Uterus (tissue), 4 donors: Measurements from ENCODE around the gene MARVELD3. TPM values are rescaled to one million over a fixed set of nuclear protein-coding genes. Genes with fewer than 3 reads are reported as not detected.
"Not testable (repeated sequence)": the region's sequence is repeated elsewhere in the genome, so short reads cannot be mapped to it uniquely, and the experiment has no call there.

Experiments
- DNase-seq, 2 donors: peaks; one replicate each; pipeline ENCODE4 v3.0.0-alpha.2; 2019 to 2020
- H3K27ac ChIP-seq, 2 donors: fragments of 200-600 bp; sonication (generic); 1 replicate in 1 of 2; 2 replicates in 1 of 2; pipeline ENCODE4 v1.5.1; 2016 to 2018
- H3K27me3 ChIP-seq, 2 donors: fragments of 200-600 bp; sonication (generic); one replicate each; pipeline ENCODE4 v1.5.1; 2018 to 2019; ENCODE audit warnings: control low read depth in 1 of 2
- H3K36me3 ChIP-seq, 2 donors: fragments of 200-600 bp; sonication (generic); one replicate each; pipeline ENCODE4 v1.5.1; 2019; ENCODE audit warnings: control low read depth in 1 of 2
- H3K4me1 ChIP-seq, 2 donors: fragments of 200-600 bp; sonication (generic); one replicate each; pipeline ENCODE4 v1.5.1; 2018 to 2019; ENCODE audit warnings: control low read depth in 1 of 2
- H3K4me3 ChIP-seq, 2 donors: fragments of 200-600 bp; sonication (generic); 1 replicate in 1 of 2; 2 replicates in 1 of 2; pipeline ENCODE4 v1.5.1; 2018 to 2019; ENCODE audit warnings: mild to moderate bottlenecking in 1 of 2
- H3K9me3 ChIP-seq, 2 donors: fragments of 200-600 bp; sonication (generic); one replicate each; pipeline ENCODE4 v1.5.1; 2019; ENCODE audit warnings: control low read depth in 1 of 2
- POLR2A ChIP-seq, 2 donors: fragments of 450-650 bp; IDR thresholded peaks; one replicate each; pipeline ENCODE4 v1.6.1; 2016; ENCODE audit warnings: antibody characterized with exemption in 2 of 2, mild to moderate bottlenecking in 1 of 2, moderate library complexity in 1 of 2
- intact Hi-C: fragments of 100-400 bp; cut with DNase I; formaldehyde crosslinking; loops from one replicate; pipeline ENCODE4 v1.15.1; 2023; ENCODE audit warnings: low total_unique reads
- total RNA-seq, 4 donors: library from RNA; depleted of rRNA in 3 of 4; stranded (reverse); fragments of >200 nt in 3 of 4; gene quantifications; one replicate each; pipeline versions ENCODE4 v1.1.0 to v1.2.4, GENCODE V29; 2014 to 2023
- TF ChIP-seq, protein P1 (sequence below), 4 experiments: fragments of 200-600 bp in 2 of 4; fragments of 450-650 bp in 2 of 4; sonication (generic) in 2 of 4; IDR thresholded peaks; one replicate each; pipeline ENCODE4 v1.5.1; 2016 to 2019; ENCODE audit warnings: antibody characterized with exemption in 4 of 4, mild to moderate bottlenecking in 2 of 4, moderate library complexity in 1 of 4
- donor health status: DM: yes; HTN: yes; CAD: no.

MARVELD3 gene
- total RNA-seq, 4 donors from 2014 or later = 0.21 to 5.7 (median 1.8) TPM; not detected in 1

DNA sequence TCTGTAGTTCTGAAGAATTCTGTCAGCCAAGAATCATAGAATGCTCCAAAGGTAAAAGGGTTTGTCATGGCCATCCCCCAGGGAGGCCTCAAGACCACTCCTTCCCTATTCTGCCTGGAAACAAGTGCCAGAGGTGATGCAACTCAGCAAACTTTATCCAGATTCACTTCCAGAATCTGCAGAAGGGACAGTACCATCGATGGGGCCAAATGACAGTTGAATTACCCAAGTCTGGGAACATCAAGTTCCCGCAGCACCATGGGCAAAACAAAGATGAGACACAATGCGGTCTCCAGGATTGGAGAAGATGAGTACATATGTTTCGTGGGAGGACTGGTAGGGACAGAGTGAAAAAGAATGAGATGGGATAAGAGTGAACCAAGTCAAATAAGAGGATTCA, 35.4 kb upstream of the MARVELD3 start:
- H3K27me3 ChIP-seq = no peaks in the 10 kb centered on the region
- no peaks in the 10 kb centered on the region for H3K36me3 ChIP-seq
- no peak overlapping the region for H3K4me3 ChIP-seq
- H3K27ac ChIP-seq = no peak overlapping the region
- intact Hi-C loops = no loop called here
- no peaks in the 10 kb centered on the region for H3K9me3 ChIP-seq
- no peaks in the 10 kb centered on the region for H3K4me1 ChIP-seq
- no peak for DNase-seq
- TF ChIP-seq, protein P1, sequence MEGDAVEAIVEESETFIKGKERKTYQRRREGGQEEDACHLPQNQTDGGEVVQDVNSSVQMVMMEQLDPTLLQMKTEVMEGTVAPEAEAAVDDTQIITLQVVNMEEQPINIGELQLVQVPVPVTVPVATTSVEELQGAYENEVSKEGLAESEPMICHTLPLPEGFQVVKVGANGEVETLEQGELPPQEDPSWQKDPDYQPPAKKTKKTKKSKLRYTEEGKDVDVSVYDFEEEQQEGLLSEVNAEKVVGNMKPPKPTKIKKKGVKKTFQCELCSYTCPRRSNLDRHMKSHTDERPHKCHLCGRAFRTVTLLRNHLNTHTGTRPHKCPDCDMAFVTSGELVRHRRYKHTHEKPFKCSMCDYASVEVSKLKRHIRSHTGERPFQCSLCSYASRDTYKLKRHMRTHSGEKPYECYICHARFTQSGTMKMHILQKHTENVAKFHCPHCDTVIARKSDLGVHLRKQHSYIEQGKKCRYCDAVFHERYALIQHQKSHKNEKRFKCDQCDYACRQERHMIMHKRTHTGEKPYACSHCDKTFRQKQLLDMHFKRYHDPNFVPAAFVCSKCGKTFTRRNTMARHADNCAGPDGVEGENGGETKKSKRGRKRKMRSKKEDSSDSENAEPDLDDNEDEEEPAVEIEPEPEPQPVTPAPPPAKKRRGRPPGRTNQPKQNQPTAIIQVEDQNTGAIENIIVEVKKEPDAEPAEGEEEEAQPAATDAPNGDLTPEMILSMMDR (IDR thresholded peaks at IDR 0.05) = no peak
- no peak for TF ChIP-seq POLR2A (IDR thresholded peaks at IDR 0.05)

DNA sequence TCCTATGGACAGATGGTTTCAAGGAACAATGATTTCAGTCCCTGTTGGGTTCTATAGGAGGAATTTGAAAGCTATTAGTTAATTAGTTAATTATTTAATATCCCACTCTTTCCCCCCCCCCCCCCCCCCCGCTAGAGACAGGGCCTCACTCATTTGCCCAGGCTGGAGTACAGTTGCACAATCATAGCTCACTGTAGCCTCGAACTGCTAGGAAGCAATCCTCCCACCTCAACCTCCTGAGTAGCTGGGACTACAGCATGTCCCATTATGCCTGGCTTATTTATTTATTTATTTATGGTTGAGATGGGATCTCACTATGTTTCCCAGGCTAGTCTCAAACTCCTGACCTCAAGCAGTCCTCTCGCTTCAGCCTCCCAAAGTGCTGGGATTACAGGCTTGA, 34.1 kb upstream of the MARVELD3 start:
- no peak for DNase-seq
- Histone ChIP-seq H3K9me3 (no peaks in the 10 kb centered on the region), H3K27ac (no peak overlapping the region), H3K27me3 (no peaks in the 10 kb centered on the region), H3K4me3 (no peak overlapping the region), H3K36me3 (no peaks in the 10 kb centered on the region), H3K4me1 (no peaks in the 10 kb centered on the region)
- intact Hi-C loops = no loop called here
- TF ChIP-seq, protein P1 (IDR thresholded peaks at IDR 0.05) = no peak
- no peak for TF ChIP-seq POLR2A (IDR thresholded peaks at IDR 0.05)

DNA sequence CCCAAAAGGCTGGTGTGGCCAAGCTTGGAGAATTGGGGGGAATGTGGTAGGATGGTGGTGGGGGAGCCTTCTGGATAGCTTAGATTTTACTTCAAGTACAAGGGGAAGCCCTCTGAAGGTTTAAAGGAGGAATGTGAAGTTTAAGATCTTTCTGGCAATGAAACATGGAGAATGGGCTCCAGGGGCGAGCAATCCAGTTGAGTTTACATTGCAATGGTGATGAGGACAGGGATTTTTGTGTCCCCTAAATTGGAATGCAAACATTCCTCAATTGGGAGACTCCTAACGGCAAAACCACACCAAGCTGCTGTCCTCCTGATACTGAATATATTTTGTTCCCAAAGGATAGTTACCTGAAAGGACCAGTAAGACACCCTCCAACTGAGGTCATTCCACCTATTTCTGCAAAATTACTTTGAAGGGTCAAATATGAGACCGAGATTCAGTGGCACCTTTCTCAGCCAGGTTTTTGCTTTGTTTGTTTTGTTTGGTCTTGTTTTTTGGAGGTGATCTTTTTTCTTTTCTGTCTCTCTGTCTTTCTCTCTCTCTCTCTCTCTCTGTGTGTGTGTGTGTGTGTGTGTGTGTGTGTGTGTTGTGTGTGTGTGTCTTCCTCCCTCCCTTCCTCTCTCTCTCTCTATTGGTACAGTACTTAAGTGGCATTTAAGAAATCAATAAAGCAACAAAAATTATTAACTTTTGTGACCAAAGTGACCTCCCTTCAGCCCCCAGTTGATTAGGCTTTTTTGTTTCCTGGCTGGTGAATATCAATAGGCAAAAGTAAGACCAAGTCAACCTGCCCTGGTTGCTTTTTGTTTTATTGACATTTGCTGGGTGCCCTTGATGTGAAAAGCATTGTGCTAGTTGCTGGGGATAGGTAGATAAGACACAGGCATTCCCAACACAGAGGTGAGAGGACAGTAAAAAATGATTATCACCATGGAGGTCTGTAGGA, 32.7 kb upstream of the MARVELD3 start:
- intact Hi-C loops = no loop called here
- Histone ChIP-seq H3K27me3 (no peaks in the 10 kb centered on the region), H3K36me3 (no peaks in the 10 kb centered on the region), H3K9me3 (no peaks in the 10 kb centered on the region), H3K4me3 (no peak overlapping the region), H3K4me1 (no peaks in the 10 kb centered on the region), H3K27ac (no peak overlapping the region)
- TF ChIP-seq POLR2A (IDR thresholded peaks at IDR 0.05) = no peak
- TF ChIP-seq, protein P1 (IDR thresholded peaks at IDR 0.05) = no peak
- DNase-seq = no peak

DNA sequence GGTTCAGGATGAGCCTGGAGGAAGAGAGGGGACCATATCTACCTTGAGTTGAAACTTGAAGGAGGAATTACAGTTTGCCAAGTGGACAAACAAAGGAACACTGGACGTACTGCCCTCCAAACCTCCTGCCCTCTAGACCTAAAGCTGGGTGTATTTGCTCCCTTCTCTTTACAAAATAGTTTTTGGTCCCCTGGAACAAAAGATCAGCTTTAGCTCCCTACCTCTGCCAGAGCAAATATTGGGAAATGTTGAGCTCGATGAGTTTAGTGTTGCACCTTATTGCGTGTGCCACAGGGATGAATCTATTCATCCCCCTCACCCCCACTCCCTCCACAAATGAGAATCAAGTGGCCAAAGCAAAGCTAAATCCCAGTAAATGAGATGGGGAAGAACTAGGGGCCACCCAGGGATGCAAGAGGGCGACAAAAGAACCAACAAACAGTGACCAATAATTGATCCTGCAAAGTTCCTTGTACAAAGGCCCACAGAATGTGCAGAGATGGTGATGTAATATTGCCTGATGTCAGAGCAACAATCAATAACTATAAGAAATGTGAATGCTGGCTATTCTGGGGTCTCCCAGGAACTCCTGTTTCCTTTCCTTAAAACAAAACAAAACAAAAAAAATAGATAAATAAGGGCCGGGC, 31.9 kb upstream of the MARVELD3 start:
- intact Hi-C loops = no loop called here
- Histone ChIP-seq H3K9me3 (no peaks in the 10 kb centered on the region), H3K27me3 (no peaks in the 10 kb centered on the region), H3K36me3 (no peaks in the 10 kb centered on the region), H3K27ac (no peak overlapping the region), H3K4me1 (no peaks in the 10 kb centered on the region), H3K4me3 (no peak overlapping the region)
- no peak for TF ChIP-seq POLR2A (IDR thresholded peaks at IDR 0.05)
- DNase-seq = no peak

DNA sequence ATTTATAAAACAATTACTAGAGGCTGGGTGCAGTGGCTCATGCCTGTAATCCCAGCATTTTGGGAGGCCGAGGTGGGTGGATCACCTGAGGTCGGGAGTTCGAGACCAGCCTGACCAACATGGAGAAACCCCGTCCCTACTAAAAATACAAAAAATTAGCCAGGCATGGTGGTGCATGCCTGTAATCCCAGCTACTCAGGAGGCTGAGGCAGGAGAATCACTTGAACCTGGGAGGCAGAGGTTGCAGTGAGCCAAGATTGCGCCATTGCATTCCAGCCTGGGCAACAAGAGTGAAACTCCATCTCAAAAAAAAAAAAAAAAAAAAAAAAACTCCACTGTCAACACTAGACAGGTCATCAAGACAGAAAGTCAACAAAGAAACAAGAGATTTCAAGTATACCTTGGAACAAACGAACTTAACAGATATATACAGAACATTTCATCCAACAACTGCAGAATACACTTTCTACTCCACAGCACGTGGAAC, 30.6 kb upstream of the MARVELD3 start:
- H3K4me1 ChIP-seq, H3K27me3 ChIP-seq, H3K9me3 ChIP-seq, H3K4me3 ChIP-seq, H3K27ac ChIP-seq, H3K36me3 ChIP-seq, intact Hi-C loops, DNase-seq: not testable (repeated sequence)

DNA sequence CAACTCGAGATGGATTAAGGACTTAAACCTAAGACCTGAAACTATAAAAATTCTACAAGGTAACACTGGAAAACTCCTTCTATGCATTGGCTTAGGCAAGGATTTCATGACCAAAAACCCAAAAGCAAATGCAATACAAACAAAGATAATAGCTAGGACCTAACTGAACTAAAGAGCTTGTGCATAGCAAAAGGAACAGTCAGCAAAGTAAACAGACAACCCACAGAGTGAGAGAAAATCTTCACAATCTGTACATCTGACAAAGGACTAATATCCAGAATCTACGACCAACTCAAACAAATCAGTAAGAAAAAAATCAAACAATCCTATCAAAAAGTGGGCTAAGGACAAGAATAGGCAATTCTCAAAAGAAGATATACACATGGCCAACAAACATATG, 27.6 kb upstream of the MARVELD3 start:
- H3K4me3 ChIP-seq, DNase-seq, intact Hi-C loops, H3K27me3 ChIP-seq, H3K36me3 ChIP-seq, H3K9me3 ChIP-seq, H3K27ac ChIP-seq, H3K4me1 ChIP-seq: not testable (repeated sequence)
